ENCODE measurements around the gene SLC6A18.

GRCh38 chr5:1222147-1222546, 3.0 kb upstream of the SLC6A18 start:
- TF ChIP-seq POLR2AphosphoS5 (IDR thresholded peaks at IDR 0.05; ENCODE audit: insufficient read depth in 1 of 2, low read depth in 1 of 2) (no peak), CTCF (IDR thresholded peaks at IDR 0.05) (no peak), POLR2A (IDR thresholded peaks at IDR 0.05) (no peak)

Measured in vagina (tissue), 2 donors.